Measurements from ENCODE around the gene PI4KA. TPM values are rescaled to one million over a fixed set of nuclear protein-coding genes. Genes with fewer than 3 reads are reported as not detected.

The PI4KA gene
- total and polyA plus RNA-seq, 2 of the 13 experiments (the other 11 are each of a cell fraction or from before 2014, with no cell fraction given): 27.4 to 56.4 TPM

DNA sequence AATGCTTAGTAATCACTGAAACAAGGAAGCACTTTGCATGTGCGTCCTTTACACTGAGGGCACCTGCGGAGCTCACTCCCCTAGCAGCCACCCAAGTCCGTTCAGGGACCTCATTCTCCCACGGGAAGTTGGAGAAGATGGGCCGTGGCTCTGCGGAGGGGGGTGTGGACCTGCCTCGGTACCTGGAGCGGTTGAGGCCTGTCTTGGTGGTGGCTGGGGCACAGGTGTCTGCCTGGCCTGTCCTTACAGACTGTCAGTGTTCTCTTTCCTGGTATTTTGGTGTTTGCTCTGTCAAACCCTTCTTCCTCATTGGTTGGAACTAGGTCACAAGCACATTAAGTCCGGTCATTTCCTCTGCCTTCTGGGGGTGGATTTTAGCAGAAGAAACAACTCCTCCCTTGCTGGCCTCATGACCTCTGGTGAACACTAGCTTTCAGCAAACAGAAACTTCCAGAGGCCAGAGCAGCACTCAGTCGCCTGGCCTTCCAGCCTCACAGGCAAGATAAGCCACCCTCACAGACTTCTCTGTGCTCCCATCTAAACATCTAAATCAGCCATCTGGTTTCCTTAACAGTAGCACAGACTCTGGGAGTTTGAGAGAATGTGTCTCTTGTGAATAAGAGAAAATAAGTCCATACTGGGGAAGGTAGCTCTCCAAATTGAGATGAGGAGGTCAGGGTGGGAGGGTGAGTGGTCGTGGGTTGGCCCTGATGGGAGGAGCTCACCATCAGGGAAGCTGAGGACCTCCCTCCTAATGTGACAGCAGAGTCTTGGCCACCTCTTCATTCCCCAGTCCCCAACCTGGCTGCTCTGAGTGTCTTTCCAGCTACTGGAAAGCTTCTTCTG is 8.8 kb upstream of the PI4KA start (continued):
- TF ChIP-seq, protein P1, sequence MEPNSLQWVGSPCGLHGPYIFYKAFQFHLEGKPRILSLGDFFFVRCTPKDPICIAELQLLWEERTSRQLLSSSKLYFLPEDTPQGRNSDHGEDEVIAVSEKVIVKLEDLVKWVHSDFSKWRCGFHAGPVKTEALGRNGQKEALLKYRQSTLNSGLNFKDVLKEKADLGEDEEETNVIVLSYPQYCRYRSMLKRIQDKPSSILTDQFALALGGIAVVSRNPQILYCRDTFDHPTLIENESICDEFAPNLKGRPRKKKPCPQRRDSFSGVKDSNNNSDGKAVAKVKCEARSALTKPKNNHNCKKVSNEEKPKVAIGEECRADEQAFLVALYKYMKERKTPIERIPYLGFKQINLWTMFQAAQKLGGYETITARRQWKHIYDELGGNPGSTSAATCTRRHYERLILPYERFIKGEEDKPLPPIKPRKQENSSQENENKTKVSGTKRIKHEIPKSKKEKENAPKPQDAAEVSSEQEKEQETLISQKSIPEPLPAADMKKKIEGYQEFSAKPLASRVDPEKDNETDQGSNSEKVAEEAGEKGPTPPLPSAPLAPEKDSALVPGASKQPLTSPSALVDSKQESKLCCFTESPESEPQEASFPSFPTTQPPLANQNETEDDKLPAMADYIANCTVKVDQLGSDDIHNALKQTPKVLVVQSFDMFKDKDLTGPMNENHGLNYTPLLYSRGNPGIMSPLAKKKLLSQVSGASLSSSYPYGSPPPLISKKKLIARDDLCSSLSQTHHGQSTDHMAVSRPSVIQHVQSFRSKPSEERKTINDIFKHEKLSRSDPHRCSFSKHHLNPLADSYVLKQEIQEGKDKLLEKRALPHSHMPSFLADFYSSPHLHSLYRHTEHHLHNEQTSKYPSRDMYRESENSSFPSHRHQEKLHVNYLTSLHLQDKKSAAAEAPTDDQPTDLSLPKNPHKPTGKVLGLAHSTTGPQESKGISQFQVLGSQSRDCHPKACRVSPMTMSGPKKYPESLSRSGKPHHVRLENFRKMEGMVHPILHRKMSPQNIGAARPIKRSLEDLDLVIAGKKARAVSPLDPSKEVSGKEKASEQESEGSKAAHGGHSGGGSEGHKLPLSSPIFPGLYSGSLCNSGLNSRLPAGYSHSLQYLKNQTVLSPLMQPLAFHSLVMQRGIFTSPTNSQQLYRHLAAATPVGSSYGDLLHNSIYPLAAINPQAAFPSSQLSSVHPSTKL (CRISPR knock-in tag; IDR thresholded peaks at IDR 0.05): peak; percentile 35; the same call in 1 of the 2 replicates
- TF ChIP-seq ZKSCAN5 (CRISPR knock-in tag; IDR thresholded peaks at IDR 0.05): no peak
- TF ChIP-seq, protein P2, sequence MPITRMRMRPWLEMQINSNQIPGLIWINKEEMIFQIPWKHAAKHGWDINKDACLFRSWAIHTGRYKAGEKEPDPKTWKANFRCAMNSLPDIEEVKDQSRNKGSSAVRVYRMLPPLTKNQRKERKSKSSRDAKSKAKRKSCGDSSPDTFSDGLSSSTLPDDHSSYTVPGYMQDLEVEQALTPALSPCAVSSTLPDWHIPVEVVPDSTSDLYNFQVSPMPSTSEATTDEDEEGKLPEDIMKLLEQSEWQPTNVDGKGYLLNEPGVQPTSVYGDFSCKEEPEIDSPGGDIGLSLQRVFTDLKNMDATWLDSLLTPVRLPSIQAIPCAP (CRISPR knock-in tag; IDR thresholded peaks at IDR 0.05; ENCODE audit: low read depth): no peak
- TF ChIP-seq NR2F6 (IDR thresholded peaks at IDR 0.05): peak; percentile 72
- TF ChIP-seq NR2F6 (CRISPR knock-in tag; IDR thresholded peaks at IDR 0.05): peak; percentile 86
- no peak for TF ChIP-seq KDM1A (CRISPR knock-in tag; IDR thresholded peaks at IDR 0.05)
- TF ChIP-seq, protein P3, sequence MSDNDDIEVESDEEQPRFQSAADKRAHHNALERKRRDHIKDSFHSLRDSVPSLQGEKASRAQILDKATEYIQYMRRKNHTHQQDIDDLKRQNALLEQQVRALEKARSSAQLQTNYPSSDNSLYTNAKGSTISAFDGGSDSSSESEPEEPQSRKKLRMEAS (IDR thresholded peaks at IDR 0.05): peak; percentile 65; the same call in 1 of the 2 replicates
- TF ChIP-seq ZNF232 (CRISPR knock-in tag; IDR thresholded peaks at IDR 0.05; ENCODE audit: borderline replicate concordance): no peak
- peak; percentile 21; the same call in 1 of the 2 replicates for TF ChIP-seq GATAD2A (CRISPR knock-in tag; IDR thresholded peaks at IDR 0.05)
- TF ChIP-seq, protein P4, sequence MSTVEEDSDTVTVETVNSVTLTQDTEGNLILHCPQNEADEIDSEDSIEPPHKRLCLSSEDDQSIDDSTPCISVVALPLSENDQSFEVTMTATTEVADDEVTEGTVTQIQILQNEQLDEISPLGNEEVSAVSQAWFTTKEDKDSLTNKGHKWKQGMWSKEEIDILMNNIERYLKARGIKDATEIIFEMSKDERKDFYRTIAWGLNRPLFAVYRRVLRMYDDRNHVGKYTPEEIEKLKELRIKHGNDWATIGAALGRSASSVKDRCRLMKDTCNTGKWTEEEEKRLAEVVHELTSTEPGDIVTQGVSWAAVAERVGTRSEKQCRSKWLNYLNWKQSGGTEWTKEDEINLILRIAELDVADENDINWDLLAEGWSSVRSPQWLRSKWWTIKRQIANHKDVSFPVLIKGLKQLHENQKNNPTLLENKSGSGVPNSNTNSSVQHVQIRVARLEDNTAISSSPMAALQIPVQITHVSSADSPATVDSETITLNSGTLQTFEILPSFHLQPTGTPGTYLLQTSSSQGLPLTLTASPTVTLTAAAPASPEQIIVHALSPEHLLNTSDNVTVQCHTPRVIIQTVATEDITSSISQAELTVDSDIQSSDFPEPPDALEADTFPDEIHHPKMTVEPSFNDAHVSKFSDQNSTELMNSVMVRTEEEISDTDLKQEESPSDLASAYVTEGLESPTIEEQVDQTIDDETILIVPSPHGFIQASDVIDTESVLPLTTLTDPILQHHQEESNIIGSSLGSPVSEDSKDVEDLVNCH (CRISPR knock-in tag; IDR thresholded peaks at IDR 0.05): no peak
- 0 out of 2 replicates have a peak, but pooled peaks have one; percentile 74 for TF ChIP-seq SSRP1 (CRISPR knock-in tag; IDR thresholded peaks at IDR 0.05)
- TF ChIP-seq ZNF598 (CRISPR knock-in tag; IDR thresholded peaks at IDR 0.05; ENCODE audit: borderline replicate concordance): peak; percentile 65; the same call in 1 of the 2 replicates
- TF ChIP-seq, protein P5, sequence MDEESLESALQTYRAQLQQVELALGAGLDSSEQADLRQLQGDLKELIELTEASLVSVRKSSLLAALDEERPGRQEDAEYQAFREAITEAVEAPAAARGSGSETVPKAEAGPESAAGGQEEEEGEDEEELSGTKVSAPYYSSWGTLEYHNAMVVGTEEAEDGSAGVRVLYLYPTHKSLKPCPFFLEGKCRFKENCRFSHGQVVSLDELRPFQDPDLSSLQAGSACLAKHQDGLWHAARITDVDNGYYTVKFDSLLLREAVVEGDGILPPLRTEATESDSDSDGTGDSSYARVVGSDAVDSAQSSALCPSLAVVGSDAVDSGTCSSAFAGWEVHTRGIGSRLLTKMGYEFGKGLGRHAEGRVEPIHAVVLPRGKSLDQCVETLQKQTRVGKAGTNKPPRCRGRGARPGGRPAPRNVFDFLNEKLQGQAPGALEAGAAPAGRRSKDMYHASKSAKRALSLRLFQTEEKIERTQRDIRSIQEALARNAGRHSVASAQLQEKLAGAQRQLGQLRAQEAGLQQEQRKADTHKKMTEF (CRISPR knock-in tag; IDR thresholded peaks at IDR 0.05): peak; percentile 42; the same call in 1 of the 2 replicates
- no peak for TF ChIP-seq MED8 (CRISPR knock-in tag; IDR thresholded peaks at IDR 0.05; ENCODE audit: insufficient replicate concordance)
- no peak for TF ChIP-seq SOX6 (IDR thresholded peaks at IDR 0.05)
- TF ChIP-seq SOX6 (CRISPR knock-in tag; IDR thresholded peaks at IDR 0.05): 0 out of 2 replicates have a peak, but pooled peaks have one; percentile 12
- TF ChIP-seq FOXP1 (IDR thresholded peaks at IDR 0.05): no peak
- TF ChIP-seq FOXP1 (CRISPR knock-in tag; IDR thresholded peaks at IDR 0.05): peak; percentile 12; the same call in 1 of the 2 replicates
- TF ChIP-seq, protein P6, sequence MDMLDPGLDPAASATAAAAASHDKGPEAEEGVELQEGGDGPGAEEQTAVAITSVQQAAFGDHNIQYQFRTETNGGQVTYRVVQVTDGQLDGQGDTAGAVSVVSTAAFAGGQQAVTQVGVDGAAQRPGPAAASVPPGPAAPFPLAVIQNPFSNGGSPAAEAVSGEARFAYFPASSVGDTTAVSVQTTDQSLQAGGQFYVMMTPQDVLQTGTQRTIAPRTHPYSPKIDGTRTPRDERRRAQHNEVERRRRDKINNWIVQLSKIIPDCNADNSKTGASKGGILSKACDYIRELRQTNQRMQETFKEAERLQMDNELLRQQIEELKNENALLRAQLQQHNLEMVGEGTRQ (IDR thresholded peaks at IDR 0.05; ENCODE audit: low read depth, low read length): peak; percentile 18; the same call in 1 of the 2 replicates
- TF ChIP-seq, protein P6 (CRISPR knock-in tag; IDR thresholded peaks at IDR 0.05; ENCODE audit: borderline replicate concordance): peak; percentile 30; the same call in 1 of the 2 replicates

All from HepG2 (cell line).